ENCODE data around the gene SBF2.
"Not testable (repeated sequence)": the region's sequence is repeated elsewhere in the genome, so short reads cannot be mapped to it uniquely, and the experiment has no call there.

The SBF2 gene

DNA sequence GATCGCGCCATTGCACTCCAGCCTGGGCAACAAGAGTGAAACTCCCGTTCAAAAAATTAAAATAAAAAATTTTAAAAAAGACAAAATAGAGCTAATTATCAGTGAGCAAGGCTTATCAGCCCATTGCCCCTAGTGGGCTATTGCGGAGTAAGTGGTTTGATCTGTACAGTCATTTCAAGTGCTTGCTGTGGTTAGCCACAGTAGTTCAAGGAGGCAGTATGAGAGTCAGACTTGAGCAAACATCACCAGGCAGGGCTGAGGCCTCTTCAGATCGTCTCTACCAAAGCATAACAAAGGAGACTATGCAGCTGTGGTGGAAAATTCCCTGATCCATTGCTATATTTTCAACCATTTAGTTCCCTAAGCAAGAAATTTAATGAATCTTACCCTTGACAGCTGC is 4.3 kb upstream of the SBF2 start:
- DNase-seq, result peak; percentile 75

DNA sequence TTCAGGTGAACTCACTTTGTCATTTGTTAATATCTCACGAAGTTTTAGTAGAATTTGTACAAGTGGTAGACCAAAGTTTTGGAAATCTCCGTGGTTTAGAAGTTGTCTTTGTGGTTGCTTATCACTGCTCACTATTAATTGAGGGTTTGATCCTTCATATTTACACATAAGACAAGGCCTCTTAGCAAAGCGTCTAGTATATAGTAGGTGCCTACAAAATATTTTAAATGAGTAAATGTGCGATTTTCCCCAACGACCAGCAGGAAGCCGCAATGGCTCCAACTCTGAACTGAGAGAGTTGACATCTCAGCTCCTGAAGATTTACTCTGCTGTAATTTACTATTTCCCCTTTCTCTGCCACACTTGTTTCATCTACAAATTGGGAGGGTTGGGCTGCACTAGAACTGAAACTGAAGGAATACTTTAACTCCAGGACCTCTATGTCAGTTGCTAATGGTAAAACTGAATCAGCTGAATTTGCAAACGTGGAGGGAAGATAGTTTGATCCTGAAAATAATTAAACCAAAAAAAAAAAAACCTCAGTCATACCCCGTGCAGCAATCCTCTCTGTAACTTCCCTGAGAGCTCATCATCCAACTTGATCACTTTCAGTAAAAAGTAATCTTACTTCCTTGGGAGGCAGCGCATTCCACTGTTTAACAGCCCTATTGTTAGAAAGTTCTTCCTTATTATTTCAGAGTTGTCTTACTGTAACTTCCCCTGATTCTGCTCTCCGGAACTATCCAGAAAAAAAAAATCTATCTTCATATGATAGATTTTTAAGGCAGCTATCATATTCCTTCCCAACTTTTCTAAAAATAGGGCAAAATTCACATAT is 1.3 kb upstream of the SBF2 start:
- DNase-seq, result no peak

DNA sequence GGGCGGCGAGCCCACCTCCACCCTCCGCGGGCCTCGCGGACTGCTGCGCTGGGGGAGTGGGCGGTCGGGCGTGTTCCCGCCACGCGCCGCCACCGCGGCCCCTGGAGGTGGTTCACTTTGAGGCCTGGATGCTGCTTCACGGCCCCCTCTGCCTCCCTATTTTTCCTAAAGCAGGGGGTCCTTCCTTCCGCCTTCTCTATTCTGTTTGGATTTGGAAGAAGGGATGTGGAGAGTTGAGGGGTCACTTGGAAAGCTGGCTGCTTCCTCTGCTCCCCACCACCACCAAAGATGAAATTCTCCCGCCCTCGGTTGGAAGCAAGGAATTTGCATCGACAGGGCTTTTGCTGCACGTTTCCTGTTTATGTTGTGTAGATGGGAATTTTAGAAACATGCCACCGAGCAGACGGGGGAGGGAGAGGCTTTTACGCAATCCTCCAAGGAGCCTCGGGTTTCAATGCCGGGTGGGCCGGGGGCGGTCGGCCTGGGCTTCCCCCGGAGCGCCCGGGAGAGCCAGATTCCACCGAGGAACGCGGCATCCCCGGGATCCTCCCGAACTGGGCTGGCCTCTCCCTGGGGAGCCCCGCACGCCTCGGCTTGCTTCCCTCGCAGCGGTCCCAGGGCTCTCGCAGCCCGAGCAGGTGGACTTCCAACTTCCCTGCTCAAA is 403 bp upstream of the SBF2 start:
- DNase-seq, result no peak

DNA sequence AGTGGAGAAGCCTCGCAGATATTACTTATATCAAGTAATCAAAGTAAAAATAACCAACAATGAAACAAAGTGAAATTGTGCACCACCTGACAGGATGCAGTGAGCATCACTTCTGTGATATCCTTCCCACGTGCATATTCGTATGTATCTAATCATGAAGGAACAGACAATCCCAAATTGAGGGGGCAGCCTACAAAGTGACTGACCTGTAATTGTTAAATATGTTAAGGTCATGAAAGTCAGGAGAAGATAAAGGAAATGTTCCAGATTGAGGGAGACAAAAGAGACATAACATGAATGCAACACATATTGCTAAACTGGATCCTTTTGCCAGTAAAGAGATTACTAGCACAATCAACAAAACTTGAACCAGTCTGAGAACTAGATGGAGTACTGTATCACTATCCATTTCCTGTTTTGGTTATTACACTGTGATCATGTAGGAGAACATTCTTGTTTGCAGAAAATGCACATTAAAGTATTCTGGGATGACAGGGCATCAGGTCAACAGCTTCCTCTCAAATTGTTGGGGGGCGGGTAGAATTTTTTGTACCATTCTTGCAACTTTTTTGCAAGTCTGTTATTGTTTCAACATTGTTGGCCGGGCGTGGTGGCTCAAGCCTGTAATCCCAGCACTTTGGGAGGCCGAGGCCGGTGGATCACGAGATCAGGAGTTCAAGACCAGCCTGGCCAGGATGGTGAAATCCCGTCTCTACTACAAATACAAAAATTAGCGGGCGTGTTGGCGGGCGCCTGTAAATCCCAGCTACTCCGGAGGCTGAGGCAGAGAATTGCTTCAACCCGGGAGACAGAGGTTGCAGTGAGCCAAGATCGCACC is 2.0 kb downstream of the SBF2 start:
- DNase-seq, result no peak

DNA sequence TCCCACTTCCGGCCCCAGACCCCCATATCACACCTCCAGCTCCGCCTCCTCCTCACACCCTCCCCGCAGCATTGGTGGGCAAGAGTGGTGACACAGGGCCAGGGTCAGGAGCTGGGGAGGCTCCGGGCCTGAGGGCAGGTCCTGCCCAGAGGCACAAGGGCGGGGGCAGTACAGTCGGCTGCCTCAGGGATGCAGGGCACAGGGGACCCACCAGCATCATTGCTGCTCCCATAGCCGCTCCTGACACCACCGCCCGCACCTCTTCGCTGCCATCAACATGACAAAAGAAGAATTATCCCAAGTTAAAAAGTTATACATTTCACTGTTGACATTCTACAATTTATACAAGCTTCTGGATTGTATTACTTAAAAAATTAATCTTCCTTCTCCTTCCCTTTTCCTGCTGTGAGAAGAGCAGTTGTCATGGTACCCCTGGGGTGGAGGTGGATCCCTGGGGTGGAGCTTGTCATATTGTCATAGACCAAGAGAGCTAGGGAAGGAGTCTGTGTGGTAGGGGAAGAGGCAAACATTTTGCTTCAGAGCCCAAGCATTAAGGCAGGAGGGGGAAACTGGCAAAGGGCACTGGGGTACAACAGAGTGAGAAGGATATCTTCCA is 4.1 kb downstream of the SBF2 start:
- no peak for DNase-seq

DNA sequence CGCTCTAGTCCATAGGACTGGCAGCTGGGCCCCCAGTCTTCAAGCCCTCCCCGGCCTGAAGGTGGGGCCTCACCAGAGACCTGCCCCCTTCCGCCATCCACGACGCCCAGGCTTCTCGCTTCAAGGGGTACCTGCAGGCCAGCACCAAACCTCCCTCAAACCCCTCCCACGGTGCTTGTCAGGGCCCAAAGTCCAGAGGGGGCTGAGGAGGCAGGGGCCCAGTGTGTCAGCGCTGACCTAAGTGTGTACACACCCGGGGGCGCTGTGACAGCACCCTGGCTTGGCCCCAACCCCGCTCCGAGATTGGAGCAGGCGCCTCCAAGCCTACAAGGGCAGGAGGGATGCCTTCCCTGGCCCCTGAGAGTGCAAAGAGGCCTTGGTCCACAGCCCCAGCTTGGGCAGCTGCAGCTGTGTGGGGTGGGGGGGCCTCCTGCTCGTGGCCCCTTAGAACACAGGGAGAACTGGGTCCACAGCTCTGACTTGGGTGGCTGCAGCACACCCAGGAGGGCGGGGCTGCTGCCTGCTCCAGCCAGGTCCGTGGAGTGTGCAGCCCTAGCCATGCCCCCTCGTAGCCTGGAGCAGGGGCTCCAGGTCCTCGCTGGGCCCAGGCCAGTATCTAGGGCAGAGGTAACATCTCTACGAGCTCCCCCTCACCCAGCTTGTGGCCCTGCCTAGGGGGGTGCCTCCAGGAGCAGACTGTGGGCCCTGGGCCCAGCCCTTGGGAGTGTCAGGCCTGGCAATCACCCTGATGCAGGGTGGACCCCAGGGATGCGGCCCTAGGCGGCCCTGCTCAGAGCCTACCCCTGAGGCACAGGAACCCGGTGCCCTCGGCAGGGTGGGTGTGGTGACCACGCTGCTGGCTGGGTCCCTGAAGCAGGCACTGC is 4.9 kb downstream of the SBF2 start:
- DNase-seq, result no peak

DNA sequence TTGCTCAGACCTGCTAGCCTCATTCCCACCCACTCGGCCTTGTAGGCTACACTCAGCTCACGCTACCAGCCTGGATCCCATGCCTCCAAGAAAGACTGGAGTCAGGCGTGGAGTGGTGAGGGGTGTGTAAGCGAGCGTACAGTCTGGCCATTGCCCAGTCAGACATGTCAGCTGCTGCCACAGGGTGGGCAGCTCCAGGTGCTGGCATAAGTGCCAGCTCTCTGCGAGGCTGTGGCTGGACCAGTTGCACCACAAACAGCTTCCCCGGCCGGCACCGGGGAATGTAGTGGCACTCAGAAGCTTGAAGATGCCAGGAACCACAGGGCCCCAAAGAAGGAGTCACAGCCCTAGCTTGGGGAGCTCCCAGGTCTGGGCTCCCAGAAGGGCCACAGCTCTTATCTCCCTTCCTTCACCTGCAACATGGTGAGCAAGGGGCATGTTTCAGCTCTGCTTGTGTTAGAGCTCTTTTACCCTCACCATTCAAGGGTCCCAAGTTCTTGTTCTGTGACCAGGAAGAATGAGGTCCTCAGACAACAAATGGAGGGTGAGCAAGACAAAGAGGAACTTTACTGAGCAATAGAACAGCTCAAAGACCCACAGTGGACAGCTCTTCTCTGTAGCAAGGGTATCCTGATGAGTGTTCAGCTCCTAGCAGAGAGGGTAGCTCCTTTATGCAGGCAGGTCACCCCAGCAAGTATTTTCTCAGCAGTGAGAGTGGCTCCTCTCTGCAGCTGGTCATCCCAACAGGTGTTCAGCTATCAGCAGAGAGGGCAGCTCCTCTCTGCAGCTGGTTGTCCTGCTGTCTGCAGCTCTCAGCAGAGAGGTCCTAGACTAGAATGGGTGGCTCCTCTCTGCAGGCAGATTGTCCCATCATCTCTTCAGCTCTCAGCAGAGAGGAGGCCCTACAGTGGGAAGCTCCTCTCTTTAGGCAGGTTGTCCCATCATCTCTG is 6.0 kb downstream of the SBF2 start:
- DNase-seq, result no peak

DNA sequence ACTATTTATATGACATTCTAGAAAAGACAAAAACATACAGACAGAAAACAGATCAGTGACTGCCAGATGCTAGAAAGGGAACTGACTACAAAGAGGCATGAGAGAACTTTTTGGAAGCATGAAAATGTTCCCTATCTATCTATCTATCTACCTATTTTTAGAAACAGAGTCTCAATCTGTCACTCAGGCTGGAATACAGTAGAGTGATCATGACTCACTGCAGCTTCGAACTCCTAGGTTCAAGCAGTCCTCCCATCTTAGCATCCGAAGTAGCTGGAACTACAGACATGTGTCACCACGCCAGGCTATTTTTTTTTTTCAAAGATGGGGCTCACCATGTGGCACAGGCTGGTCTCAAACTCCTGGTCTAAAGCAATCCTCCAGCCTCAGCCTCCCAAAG is 6.9 kb downstream of the SBF2 start:
- no peak for DNase-seq

DNA sequence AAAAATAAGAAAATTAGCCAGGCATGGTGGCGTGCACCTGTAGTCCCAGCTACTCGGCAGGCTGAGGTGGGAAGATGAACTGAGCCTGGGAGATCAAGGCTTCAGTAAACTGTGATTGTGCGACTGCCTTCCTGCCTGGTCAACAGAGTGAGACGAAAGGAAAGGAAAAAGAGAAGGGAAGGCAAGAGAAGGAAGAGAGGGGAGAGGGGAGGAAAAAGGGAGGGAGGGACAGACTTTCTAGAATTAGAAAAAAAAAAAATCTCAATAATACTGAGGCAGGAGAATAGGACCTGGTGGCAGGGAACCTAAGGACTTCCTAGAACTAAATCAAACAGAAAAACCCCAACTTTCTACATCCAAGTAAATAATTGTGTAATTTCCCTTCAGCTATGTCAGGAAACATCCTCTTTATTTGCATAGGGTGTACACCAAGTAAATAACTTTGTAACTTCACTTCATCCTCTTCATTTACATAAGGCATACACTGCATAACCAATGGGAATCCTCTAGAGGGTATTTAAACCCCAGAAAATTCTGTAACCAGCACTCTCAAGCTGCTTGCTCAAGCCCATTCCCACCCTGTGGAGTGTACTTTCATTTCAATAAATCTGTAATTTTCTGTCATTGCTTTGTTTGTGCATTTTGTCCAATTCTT is 8.7 kb downstream of the SBF2 start:
- no peak for DNase-seq

DNA sequence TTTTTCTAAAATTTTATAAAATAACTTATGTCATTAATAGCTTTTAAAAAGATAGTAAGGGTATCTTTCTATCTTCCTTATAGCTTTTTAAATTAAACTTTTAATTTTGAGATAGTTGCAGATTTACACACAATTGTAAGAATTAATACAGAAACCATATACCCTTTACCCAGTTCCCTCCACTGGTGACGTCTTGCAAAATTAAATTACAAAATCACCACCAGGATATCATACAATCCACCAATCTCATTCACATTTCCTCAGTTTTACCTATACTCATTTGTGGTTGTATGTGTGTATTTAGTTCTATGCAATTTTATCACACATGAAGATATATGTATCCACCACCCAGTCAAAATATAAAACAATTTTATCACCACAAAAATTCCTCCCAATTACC is 10.0 kb downstream of the SBF2 start:
- no peak for DNase-seq

DNA sequence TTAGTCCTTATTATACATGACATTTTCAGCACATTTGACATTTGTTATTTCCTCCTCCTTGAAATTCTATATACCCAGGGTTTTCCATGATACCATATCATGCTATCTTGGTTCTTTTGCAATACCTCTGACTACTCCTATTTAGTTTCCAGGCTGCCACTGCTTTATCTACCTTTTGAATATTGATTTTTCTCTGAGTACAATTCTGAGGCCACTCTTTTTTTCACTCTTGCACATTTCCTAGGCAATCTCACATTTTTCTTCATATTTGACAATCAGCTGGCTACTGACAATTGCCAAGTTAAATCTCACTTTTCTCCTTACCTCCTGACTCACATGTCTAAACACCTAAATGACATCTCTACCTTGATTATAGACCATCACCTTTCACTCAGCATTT is 11.9 kb downstream of the SBF2 start:
- DNase-seq, result no peak

DNA sequence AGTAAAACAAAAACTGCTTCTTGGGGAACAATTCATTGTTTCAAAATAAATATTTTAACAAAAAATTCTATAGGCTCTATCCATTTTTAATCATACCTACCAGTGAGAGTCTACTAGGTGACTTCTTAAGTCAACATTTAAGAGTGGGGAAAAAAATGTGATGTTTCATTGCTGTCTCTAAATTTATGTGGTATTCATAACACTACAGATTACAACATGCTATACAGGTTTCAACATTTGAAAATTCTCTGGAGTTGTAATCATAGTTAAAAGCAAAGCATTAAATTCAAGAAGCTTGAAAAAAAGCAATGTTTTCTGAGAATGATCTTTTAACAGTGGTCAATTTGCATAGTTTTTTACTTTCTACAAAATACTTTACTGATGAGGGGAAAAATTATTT is 18.3 kb downstream of the SBF2 start:
- no peak for DNase-seq

DNA sequence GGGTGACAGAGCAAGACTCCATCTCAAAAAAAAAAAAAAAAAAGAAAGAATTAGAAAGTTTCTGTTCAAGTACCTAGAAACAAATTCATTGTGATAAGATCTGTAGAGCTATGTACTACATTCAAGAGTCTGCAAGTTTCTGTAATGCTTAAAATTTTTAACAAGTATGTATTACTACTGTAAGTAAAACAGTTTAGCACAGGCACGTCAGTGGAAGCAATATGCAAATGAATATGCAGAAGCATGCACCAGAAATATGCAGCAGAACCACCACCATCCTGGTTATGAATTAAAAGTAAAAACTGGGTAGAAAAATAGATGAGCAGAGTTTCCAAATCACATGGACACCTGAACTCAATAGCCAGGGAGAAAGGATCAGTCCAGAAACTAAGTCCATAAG is 19.3 kb downstream of the SBF2 start:
- no peak for DNase-seq

DNA sequence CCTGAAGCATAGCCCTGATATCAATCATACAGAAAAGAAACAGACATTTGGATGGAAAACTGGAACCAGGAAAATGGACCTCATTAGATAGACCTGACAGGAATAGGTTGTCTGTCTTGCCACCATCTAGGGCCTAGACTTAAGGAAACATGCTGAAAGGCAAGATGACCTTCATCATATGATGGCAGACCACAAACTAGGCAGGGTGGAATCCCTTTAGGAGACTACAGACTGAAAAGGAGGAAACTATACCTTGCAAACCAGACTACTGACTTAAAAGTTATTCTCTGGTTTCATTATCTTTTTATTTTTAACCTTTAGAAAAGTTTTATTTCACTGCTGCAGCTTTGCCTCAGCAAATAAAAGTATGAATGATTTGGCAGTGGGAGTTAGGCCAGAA is 20.3 kb downstream of the SBF2 start:
- no peak for DNase-seq

DNA sequence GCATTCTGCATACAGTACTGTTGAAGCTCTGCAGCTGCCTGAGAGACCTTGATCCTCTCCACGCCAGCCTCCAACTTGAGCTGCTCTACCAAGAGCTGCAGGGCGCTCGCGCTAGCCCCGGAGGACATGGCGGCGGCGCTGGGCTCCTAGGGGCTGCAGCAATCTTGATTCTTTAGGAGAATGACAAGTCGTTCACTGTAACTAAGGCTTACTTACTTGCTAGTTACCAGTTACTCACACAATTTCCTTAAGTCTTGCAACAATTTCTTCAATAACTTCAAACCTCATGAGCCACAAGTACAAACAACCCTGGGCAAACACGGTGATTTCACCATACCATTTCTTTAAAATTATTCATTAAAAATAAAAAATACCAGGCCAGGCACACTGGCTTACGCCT is 21.9 kb downstream of the SBF2 start:
- DNase-seq, result no peak

DNA sequence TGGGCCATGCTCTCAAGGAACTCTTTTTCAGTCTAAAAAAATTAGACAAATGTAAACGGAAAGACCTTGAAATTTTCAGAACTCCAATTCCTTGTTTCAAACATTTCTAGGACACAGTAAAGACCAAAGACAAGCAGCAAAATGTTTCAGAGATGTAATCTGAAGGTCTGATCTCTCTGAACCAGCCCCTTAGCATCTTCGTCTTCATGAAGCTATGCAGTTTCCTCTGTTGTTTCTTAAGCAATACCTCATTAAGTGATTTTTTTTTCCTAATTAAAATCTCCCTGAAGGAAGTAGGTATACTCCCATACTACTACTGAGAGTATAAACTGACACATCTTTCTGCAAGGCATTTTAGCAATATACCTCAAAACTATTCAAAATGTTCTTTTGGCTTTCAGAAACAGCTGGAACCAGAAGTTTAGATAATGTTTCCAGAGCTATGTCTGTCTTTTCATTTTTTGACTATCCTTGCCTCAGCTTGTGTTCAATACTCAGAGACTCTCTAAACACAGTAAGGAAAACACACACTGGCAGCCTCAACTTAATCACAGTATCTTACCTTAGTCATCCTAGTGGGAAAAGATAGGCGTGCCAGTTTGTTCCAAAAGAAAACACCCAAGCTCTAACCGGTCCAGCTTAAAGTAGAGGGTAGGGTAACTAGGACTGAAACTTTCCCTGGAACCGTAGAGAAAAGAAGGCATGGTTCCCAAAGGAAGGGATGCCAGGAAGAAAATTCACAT is 25.1 kb downstream of the SBF2 start:
- no peak for DNase-seq

DNA sequence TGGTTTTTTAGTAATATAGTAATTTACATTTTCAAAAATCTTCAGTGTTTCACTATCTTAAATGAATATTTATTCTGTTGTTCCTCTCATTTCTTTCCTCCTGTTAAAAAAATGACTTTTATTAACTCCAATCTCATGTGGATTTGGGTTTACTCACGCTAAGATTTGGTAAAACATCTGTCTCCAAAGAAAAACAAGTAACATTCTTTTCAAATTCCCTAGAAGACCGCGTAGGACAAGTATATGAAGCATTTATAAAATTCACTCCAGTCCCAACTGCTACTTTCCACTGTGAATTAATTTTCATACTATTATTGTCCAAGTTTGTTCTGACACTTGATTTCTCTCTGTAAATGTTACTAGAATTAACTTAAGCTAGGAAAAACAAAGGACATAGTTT is 26.2 kb downstream of the SBF2 start:
- DNase-seq, result no peak

DNA sequence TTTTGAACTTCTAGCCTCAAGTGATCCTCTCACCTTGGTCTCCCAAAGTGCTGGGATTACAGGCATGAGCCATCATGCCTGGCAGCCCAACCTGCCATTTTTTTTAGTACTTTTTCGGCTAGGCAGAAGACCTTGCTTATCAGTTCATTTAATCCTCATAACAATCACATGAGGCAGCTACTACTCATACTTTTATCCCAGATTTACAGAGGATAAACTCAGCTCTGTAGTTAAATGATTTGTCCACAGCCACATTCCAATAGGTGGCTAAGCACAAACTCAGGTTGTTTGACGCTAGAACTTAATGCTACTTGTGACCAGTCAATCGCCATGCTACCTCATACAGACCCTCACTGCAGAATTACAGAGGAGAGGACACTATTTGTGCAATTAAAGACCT is 28.1 kb downstream of the SBF2 start:
- DNase-seq, result no peak

DNA sequence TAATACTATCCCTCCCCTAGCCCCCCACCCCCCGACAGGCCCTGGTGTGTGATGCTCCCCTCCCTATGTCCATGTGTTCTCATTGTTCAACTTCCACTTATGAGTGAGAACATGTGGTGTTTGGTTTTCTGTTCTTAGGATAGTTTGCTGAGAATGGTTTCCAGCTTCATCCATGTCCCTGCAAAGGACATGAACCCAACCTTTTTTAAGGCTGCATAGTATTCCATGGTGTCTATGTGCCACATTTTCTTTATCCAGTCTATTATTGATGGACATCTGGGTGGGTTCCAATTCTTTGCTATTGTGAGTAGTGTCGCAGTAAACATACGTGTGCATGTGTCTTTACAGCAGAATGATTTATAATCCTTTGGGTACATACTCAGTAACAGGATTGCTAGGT is 29.3 kb downstream of the SBF2 start:
- not testable (repeated sequence) for DNase-seq

DNA sequence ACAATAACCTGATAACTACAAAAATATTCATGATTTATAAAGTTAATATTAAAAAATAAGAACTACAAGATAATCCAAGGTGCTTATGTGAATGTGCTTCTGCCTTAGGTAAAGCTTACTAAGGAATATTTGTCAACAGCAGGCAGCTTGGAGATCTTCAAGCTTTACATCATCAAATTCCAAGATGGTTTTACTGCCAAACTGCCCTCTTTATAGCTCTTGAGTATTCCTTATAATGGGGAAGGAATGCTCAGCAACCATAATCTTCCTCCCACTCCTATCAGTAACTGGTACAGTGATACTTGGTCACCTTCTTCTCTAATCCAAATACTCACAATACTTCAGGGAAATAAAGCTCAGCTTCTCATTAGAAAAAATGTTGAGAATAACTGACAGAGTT is 30.1 kb downstream of the SBF2 start:
- no peak for DNase-seq
